Tibial nerve (tissue), 4 donors: ENCODE results near the gene FMN1.

Source experiments
- CTCF ChIP-seq, 5 experiments: fragments of 200-600 bp in 3 of 5; fragments of 450-650 bp in 2 of 5; sonication (generic) in 3 of 5; IDR thresholded peaks; one replicate each; pipeline ENCODE4 v1.5.1; 2016 to 2019; ENCODE audit warnings: antibody characterized with exemption in 5 of 5, mild to moderate bottlenecking in 3 of 5, moderate library complexity in 2 of 5
- EP300 ChIP-seq, 2 donors: sonication (generic); formaldehyde crosslinking; IDR thresholded peaks; one replicate each; pipeline ENCODE4 v1.6.1; 2017; ENCODE audit warnings: antibody characterized with exemption in 2 of 2, mild to moderate bottlenecking in 1 of 2
- POLR2A ChIP-seq, 2 donors: fragments of 450-650 bp; IDR thresholded peaks; one replicate each; pipeline ENCODE4 v1.6.1; 2017; ENCODE audit warnings: antibody characterized with exemption in 2 of 2, mild to moderate bottlenecking in 2 of 2, moderate library complexity in 2 of 2

- TF ChIP-seq CTCF (IDR thresholded peaks at IDR 0.05) (no peak), POLR2A (IDR thresholded peaks at IDR 0.05) (no peak), EP300 (IDR thresholded peaks at IDR 0.05) (no peak)
These were observed 51.8 kb downstream of the FMN1 start for GRCh38 chr15:33142708-33143107.
